Common myeloid progenitor, CD34-positive (primary cell): ENCODE results near the gene TSPAN10.

Source experiments
- CTCF ChIA-PET: fragments of 350-600 bp; sonication (Branson Sonifier 250); formaldehyde crosslinking; loops from one replicate; lab custom pipeline; 2021; ENCODE audit warnings: antibody characterized with exemption; lab: Charles Lee
- POLR2A ChIA-PET: fragments of 350-600 bp; sonication (Branson Sonifier 250); formaldehyde crosslinking; loops from one replicate; lab custom pipeline; 2021; ENCODE audit warnings: antibody characterized with exemption; lab: Charles Lee
- DNase-seq, 3 donors: peaks; one replicate each; pipeline versions ENCODE4 v3.0.0 to v3.0.0-alpha.2; 2013
- H3K27ac ChIP-seq, 2 experiments: 1 replicate in 1 of 2; 2 replicates in 1 of 2; pipeline ENCODE4 v1.7.0; 2013; ENCODE audit warnings: inconsistent platforms in 2 of 2, low read length in 2 of 2, mild to moderate bottlenecking in 2 of 2, low read depth in 1 of 2, moderate library complexity in 1 of 2; ENCODE audit not compliant: severe bottlenecking in 2 of 2, insufficient read depth in 1 of 2, poor library complexity in 1 of 2
- H3K27me3 ChIP-seq, 5 experiments: replicated peaks in 2 of 5; 1 replicate in 3 of 5; 2 replicates in 2 of 5; pipeline versions ENCODE4 v1.6.1 to v1.7.0; 2013; ENCODE audit warnings: low read length in 4 of 5, mild to moderate bottlenecking in 2 of 5, moderate library complexity in 2 of 5, inconsistent platforms in 1 of 5; ENCODE audit not compliant: insufficient read depth in 5 of 5, control insufficient read depth in 4 of 5
- H3K36me3 ChIP-seq, 4 experiments: 1 replicate in 2 of 4; 2 replicates in 2 of 4; pipeline versions ENCODE4 v1.6.1 to v1.7.0; 2013; ENCODE audit warnings: low read length in 3 of 4, control low read depth in 1 of 4, mild to moderate bottlenecking in 1 of 4; ENCODE audit not compliant: control insufficient read depth in 4 of 4, insufficient read depth in 4 of 4
- H3K4me1 ChIP-seq, 4 experiments: 1 replicate in 3 of 4; 2 replicates in 1 of 4; pipeline versions ENCODE4 v1.6.1 to v1.7.1; 2013; ENCODE audit warnings: low read length in 3 of 4, mild to moderate bottlenecking in 3 of 4, control low read depth in 1 of 4, inconsistent platforms in 1 of 4, moderate library complexity in 1 of 4; ENCODE audit not compliant: control insufficient read depth in 4 of 4, insufficient read depth in 4 of 4; ENCODE audit errors: control extremely low read depth in 1 of 4
- H3K4me3 ChIP-seq, 7 experiments: 1 replicate in 4 of 7; 2 replicates in 3 of 7; pipeline versions ENCODE4 v1.5.1 to v1.7.0; 2013; ENCODE audit warnings: mild to moderate bottlenecking in 7 of 7, low read length in 6 of 7, moderate library complexity in 6 of 7, inconsistent platforms in 2 of 7, low read depth in 2 of 7, control low read depth in 1 of 7; ENCODE audit not compliant: insufficient read depth in 4 of 7, control insufficient read depth in 1 of 7; ENCODE audit errors: extremely low read depth in 1 of 7
- H3K9me3 ChIP-seq, 5 experiments: 1 replicate in 4 of 5; 2 replicates in 1 of 5; pipeline versions ENCODE4 v1.6.1 to v1.7.1; 2013; ENCODE audit warnings: low read length in 4 of 5, mild to moderate bottlenecking in 2 of 5, inconsistent platforms in 1 of 5, low read depth in 1 of 5, moderate library complexity in 1 of 5; ENCODE audit not compliant: control insufficient read depth in 4 of 5, insufficient read depth in 2 of 5; ENCODE audit errors: control extremely low read depth in 1 of 5
- WGBS: methylation state at CpG from one replicate; pipeline ENCODE4 v1.1.5; 2013; ENCODE audit not compliant: insufficient coverage; 5-methylcytosine and 5-hydroxymethylcytosine counted together

The TSPAN10 gene

GRCh38 chr17:81696218-81696941 is 59.4 kb downstream of the TSPAN10 start:
- CTCF ChIA-PET = interaction anchor here (1.0 to 1.1 kb wide), 2 partner anchors 12 to 21 kb away, joined by 3 to 4 read pairs; no protein-coding TSS in a partner anchor
- WGBS = 98% methylated on average over 37 of the region's 40 CpGs
- H3K4me1 ChIP-seq = peaks cover 0 to 8% (median 3%) of the 10 kb centered on the region in 4 experiments

GRCh38 chr17:81697261-81698044 is 60.5 kb downstream of the TSPAN10 start:
- H3K9me3 ChIP-seq = no peaks in the 10 kb centered on the region
- H3K4me3 ChIP-seq = no peak overlapping the region
- ChIA-PET CTCF (no interaction called here), POLR2A (interaction anchor here (1.0 kb wide), 1 partner anchor 14 kb away, joined by 3 read pairs; the partner anchor contains the start of genes ARL16 and HGS)
- no peak for DNase-seq
- H3K36me3 ChIP-seq = peaks cover 8 to 79% (median 45%) of the 10 kb centered on the region in 4 experiments
- H3K27ac ChIP-seq = no peak overlapping the region
- H3K4me1 ChIP-seq = peaks cover 0 to 19% (median 14%) of the 10 kb centered on the region in 4 experiments
- H3K27me3 ChIP-seq = no peaks in the 10 kb centered on the region
- WGBS = 96% methylated on average over 21 of the region's 25 CpGs

More at GRCh38 chr17:81696218-81696941, 59.4 kb downstream of the TSPAN10 start:
- no peak for DNase-seq
- Histone ChIP-seq H3K4me3 (no peak overlapping the region), H3K27me3 (no peaks in the 10 kb centered on the region), H3K36me3 (peaks cover 8 to 85% (median 49%) of the 10 kb centered on the region in 4 experiments), H3K9me3 (no peaks in the 10 kb centered on the region), H3K27ac (no peak overlapping the region)
- POLR2A ChIA-PET = no interaction called here
